Measurements from ENCODE around the gene DOK3. TPM values are rescaled to one million over a fixed set of nuclear protein-coding genes. Genes with fewer than 3 reads are reported as not detected.

Gene DOK3
- total RNA-seq, 1 donor: 2.6 TPM

DNA sequence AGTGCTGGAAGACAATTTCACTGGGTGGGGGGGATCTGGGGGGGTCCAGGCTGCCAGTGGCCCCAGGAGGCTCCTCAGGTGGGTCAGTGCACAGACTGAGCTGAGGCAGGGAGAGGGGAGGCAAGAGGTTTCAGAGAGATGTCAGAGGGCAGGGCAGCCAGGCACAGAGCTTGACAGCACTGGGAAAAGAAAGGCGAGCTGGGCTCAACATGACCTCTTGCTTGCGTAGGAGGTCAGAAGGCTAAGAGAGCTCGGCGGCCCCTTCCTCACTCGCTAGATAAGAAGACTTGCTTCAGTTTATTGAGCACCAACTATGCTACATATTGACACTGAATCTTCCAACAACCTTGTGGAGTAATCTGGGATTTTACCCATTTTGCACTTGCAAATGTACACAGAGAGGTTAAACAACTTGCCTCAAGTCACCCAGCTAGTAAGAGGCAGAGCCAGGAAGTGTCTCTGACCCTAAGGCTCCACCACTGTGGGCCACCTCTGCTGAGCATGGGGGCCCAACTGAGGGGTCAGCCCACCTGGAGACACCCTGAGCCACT, 15.8 kb downstream of the DOK3 start:
- TF ChIP-seq, protein P1, sequence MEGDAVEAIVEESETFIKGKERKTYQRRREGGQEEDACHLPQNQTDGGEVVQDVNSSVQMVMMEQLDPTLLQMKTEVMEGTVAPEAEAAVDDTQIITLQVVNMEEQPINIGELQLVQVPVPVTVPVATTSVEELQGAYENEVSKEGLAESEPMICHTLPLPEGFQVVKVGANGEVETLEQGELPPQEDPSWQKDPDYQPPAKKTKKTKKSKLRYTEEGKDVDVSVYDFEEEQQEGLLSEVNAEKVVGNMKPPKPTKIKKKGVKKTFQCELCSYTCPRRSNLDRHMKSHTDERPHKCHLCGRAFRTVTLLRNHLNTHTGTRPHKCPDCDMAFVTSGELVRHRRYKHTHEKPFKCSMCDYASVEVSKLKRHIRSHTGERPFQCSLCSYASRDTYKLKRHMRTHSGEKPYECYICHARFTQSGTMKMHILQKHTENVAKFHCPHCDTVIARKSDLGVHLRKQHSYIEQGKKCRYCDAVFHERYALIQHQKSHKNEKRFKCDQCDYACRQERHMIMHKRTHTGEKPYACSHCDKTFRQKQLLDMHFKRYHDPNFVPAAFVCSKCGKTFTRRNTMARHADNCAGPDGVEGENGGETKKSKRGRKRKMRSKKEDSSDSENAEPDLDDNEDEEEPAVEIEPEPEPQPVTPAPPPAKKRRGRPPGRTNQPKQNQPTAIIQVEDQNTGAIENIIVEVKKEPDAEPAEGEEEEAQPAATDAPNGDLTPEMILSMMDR (IDR thresholded peaks at IDR 0.05; ENCODE audit: insufficient read depth, low read depth, low read length): no peak
- peak overlapping the region; percentile 17 for H3K4me3 ChIP-seq (ENCODE audit: low read depth, low read length)
- no peak for DNase-seq (ENCODE audit: low read depth)

DNA sequence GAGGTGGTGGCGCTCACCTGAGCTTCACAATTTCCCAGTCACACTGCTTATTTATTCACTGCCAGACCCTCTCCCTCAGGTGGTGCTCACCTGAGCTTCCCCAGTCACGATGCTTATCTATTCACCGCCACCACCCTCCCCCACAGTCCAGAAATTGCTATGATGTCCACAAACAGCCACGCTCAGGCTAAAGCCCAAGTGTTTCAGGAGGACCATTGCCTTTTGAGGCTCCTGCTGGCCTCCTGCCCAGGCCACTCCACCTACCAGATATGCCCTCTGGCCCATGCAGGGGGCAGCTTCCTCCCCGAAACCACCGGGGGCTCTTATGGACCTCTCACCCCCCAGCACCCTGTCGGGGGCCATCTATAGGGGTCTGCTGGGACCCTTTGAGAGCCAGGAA, 16.8 kb downstream of the DOK3 start:
- TF ChIP-seq, protein P1 (IDR thresholded peaks at IDR 0.05; ENCODE audit: insufficient read depth, low read depth, low read length): no peak
- no peak overlapping the region for H3K4me3 ChIP-seq (ENCODE audit: low read depth, low read length)
- no peak for DNase-seq (ENCODE audit: low read depth)

DNA sequence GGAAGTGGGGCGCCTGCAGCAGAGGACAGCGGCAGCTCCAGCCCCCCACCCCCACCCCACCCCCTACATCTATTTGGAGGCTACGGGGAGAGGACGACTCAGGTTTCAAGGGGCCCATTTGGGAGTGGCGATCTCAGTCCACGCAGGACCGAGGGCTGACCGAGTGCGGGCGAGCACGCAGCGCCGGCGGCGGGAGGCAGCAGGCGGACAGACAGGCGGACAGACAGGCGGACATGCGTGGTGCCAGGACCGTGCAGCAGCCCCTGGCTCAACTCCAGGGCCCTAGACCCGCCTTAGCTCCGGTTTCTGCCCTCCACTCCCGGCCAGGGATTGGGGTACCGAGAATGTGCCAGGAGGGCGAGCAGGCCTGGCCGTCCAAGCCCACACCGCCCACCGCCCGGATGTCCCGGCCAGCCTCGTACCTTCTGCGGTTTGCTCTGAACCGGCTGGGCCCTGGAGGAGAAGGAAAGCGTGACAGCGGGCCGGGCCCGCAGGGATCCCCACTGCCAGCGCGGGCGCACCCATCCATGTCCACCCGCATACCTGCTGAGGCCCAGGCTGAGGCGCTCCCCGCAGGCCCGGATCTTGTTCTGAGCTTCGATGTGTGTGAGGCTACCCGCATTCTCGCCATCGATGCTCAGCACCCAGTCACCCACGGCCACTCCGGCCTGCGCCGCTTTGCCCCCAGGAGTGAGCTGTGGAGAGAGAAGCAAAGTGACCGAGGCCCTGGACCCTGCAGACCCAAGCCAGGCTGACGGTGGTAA, 17.5 kb downstream of the DOK3 start:
- TF ChIP-seq, protein P1 (IDR thresholded peaks at IDR 0.05; ENCODE audit: insufficient read depth, low read depth, low read length): no peak
- DNase-seq (ENCODE audit: low read depth): no peak
- no peak overlapping the region for H3K4me3 ChIP-seq (ENCODE audit: low read depth, low read length)

DNA sequence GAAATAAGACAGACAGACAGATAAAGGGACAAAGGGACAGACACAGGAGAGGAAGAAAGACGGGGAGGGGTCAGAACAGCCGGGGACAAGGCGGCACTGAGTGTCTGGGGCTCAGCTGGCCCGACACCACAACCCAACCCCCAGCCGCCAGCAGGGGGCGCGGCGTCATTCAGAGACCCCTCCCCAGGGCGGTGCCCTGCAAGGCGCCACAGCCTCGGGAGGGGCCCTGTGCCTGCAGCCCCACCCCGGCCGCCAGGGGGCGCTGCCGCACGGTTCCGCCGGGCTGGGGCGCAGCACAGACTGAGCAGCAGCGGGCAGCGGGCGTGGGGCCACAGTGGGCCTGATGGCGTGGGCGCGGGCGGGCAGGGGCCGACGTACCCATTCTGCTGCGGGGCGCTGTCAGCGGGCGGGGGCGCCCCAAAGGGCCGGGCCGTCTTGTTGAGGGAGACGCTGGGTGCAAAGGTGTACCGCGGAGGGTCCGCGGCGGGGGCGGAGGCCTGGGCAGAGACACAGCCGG, 18.1 kb downstream of the DOK3 start:
- no peak overlapping the region for H3K4me3 ChIP-seq (ENCODE audit: low read depth, low read length)
- TF ChIP-seq, protein P1 (IDR thresholded peaks at IDR 0.05; ENCODE audit: insufficient read depth, low read depth, low read length): peak; percentile 86
- DNase-seq (ENCODE audit: low read depth): peak; percentile 61

DNA sequence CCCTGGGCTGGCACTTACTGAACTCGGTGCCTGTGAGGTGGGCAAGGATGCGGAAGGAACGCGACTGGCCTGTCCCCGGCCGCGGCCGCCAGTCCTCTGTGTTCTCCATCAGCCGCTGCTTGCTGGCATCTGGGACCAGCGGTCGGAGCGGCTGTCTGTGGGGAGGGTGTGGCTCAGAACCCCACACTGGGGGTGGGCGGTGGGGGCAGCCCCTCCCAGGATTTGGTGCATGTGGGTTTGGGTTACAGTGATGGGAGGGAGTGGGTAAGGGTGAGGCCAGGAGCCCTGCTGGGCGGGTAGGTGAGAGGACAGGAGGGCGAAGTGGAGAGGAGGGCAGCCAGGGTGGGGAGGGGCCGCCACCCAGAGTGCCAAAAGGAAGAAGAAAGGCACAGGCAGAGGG, 18.6 kb downstream of the DOK3 start:
- TF ChIP-seq, protein P1 (IDR thresholded peaks at IDR 0.05; ENCODE audit: insufficient read depth, low read depth, low read length): no peak
- no peak for DNase-seq (ENCODE audit: low read depth)

DNA sequence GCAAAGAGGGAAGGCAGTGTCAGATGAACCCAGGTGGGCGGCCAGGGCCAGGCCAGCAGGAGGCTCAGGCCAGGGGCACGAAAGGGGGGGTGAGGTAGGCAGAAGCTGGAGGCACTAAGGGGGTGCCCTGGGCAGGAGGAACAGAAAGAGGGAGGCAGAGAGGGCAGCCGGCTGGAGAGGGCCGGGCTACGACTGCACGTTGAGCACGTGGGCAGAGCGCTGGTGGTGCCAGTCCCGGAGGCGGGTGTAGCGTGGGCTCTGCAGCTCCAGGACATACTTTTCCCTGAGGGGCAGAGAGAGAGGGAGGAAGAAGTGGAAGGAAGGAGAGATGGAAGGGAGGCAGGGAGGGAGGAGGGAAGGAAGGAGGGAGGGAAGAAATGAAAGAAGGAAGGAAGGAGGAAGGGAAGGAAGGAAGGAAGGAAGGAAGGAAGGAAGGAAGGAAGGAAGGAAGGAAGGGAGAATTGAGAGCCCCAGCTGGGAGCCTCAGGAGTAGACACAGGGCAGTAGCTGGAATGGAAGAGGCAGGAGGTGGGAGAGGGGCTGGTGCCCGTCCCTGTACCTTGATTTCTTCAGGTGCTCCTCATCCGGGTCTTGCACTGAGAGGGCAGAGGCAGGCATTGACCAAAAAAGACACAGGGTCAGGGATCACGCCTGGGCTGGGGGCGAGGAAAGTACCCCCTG, 19.2 kb downstream of the DOK3 start:
- no peak overlapping the region for H3K4me3 ChIP-seq (ENCODE audit: low read depth, low read length)
- TF ChIP-seq, protein P1 (IDR thresholded peaks at IDR 0.05; ENCODE audit: insufficient read depth, low read depth, low read length): no peak
- DNase-seq (ENCODE audit: low read depth): no peak

More for the DNA sequence above, 18.6 kb downstream of the DOK3 start:
- H3K4me3 ChIP-seq (ENCODE audit: low read depth, low read length): no peak overlapping the region

Data from fibroblast of villous mesenchyme (primary cell).